Stimulated activated CD8-positive, alpha-beta memory T cell treated with anti-CD3 and anti-CD28 coated beads, Interleukin-7, amount 100 ng/mL, for 24 hours (primary cell): ENCODE data around the gene CDK11A.
"Not testable (repeated sequence)": the region's sequence is repeated elsewhere in the genome, so short reads cannot be mapped to it uniquely, and the experiment has no call there.

ENCODE experiments used
- DNase-seq: peaks from one replicate; pipeline ENCODE4 v3.0.0-alpha.2; 2020; ENCODE audit warnings: low read depth

CDK11A gene

DNA sequence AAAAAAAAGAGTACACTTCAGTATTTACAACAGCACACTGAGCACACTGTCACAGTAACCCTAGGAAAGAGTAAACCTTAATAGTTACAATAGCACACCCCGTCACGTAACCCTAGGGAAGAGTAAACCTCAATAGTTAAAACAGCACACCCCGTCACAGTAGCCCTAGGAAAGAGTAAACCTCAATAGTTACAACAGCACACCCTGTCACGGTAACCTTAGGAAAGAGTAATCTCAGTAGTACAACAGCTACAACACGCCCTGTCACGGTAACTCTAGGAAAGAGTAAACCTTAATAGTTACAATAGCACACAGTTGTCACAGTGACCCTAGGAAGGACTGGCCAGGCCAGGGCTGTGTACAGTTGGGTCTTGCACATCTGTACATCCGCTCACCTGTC is 3.0 kb downstream of the CDK11A start:
- DNase-seq: no peak

DNA sequence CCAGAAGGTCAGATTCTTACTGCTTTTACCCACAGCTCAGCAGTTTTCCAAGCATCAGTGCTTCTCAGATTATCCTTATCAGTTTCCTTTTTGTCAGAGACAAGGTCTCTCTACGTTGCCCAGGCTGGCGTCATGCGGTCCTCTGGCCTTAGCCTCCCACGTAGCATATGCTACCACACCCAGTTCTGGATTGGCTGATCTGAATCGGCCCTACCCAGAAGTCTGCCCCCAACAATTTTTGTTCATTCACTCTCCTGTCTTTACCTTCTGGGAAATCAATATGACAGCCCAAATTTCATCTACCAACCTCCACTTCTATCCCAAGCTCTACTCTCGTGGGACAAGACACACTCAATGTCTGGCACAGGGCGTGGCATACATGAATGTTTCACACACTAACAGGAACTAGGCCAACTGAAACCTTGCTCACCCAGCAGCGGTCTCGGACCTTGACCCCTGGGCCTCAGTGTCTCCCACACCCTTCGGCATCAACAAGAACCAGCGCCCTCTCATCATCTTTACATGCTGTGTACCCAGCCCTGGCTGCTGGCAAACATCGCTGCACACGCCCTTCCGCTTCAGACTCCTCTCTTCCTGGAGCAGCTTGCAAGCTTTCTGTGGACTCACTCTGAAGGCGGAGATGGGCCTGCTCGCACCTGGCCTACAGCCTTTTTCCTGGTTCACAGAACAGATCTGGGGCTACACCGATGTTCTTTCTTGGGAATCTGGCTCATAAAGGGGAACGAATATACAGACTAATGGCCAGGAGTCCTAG is 8.9 kb downstream of the CDK11A start:
- not testable (repeated sequence) for DNase-seq

DNA sequence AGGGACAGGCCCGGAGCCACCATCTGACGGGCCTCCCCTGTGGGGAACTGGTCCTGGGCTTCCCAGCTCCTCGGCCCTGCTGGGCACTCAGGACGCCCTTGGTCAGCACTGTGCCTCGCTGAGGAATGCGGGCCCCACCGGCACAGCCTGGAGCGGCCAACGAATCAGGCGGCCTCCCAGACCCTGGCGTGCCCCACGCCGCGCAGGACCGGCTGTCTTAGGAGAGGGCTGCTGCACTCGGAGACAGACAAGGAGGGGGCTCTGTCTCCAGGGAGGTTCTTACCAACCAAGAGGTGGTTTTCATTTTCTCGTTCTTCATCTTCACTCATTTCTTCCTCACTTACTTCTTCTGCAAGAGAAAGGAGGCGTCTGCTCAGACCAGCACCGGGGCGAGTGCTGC is 16.3 kb downstream of the CDK11A start:
- DNase-seq: not testable (repeated sequence)

DNA sequence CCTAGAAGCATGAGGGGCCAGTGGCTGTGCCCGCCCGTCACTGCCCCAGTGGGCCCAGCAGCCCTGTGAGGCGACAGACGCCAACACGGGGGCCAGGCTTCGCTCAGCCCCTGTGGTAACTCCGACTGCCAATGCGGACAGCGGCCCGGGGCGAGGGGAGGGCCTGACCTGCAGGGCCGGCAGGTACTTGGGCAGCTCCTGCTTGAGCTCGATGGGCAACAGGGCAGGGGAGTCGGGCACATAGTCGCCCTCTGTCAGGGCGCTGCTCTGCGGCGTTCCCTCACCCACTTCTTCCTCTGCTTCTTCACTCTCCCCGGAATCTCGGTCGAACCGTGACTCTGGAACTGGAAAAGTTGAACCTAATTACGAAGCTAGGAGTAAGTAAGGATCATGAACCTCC is 16.9 kb downstream of the CDK11A start:
- DNase-seq: not testable (repeated sequence)

DNA sequence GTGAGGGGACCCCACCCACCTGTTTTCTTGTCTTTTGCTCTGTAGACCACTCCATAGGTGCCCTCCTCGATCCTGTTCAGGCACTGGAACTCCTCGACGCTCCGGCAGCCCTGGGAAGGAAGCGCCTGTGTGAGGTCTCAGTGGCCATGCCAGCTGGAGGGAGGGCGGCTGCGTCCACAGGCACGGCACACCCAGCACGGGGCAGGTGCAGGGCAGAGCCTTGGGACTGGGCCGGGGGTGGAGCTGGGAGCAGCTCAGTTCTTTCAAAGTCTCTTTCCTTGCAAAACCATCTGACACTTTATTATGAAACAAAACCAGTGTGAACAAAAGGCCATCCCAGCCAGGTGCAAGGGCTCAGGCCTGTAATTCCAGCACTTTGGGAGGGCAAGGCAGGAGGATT is 18.5 kb downstream of the CDK11A start:
- not testable (repeated sequence) for DNase-seq

DNA sequence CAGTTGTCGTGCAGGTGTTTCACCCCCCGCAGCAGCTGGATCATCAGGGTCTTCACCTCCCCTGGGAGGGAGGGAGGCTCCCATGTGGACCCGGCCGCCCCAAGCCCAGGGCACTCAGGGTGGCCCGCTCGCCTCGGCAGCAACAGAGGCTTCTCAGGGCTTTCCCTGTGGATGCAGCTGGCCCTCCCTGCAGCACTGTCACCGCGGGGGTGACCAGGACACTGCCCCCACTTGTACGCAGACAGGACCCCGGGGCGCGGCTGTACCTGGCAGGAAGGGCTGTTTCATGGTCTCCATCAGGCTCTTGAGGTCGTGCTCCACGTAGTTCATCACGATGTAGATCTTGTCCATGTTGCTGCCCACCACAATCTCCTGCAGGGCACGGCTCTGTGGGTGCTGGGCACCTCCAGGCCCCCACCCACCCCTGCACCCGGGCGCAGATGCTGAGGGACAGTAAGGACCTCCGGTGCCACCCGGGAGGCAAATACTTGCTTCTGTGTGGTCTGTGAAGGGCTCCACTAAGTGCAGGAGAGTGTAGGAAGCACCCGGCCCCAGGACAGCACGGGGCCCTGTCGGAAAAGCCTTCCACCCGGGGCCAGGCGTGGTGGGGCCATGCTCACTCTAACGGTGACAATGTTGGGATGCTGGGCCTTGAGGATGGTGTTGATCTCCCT is 19.7 kb downstream of the CDK11A start:
- DNase-seq: not testable (repeated sequence)

DNA sequence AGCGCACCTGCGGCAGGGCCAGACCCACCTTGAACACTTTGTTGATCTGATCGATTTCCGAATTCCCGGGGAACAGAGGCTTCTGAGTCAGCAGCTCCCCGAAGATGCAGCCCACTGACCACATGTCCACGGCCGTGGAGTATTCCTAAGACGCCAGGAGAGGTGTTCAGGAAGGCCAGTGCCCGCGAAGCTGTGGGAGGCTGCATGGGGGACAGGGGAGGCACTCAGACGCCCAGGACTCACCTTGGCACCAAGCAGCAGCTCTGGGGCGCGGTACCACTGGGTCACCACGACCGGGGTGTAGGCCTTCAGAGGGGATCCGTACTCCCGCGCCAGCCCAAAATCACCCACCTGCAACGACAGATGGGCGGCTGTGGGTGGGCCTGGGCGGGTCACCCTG is 20.4 kb downstream of the CDK11A start:
- no peak for DNase-seq

DNA sequence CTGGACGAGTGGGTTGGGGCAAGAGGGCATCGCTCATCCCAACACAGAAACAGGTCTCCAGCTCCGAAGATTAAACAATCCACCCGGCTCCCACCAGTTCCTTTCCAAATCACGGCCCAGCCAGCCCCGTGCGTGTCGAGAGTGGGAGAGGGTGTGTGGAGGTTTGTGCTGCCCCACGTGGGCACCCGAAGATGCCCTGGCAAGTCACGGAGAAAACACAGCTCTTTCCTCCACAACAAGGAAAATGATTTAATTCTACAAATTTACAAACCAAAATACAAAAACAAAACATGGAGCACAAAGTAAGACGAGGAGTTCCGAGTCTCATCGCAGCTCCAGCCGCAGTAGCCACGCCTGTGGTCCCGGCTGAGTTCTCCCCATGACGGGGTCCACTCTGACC is 21.7 kb downstream of the CDK11A start:
- DNase-seq: not testable (repeated sequence)

DNA sequence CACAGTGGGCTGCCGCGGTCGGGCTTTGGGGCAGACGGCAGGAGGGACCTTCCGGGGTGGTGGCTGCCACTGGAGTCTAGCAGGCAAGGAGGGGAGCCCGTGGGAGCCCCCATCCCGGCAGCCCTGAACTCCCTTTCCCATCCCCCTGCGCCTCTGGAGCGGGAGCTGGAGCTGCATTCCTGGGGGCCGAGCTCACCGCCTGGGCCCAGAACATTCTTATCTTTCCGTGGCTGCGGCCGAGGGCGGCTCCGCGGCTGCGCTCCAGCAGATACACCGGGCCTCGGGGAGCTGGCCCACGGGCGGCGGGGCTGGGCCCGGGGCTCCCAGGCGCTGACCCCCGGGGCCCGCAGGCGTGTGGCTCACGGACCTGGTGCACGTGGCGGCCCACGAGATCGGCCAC is 23.6 kb downstream of the CDK11A start:
- not testable (repeated sequence) for DNase-seq

DNA sequence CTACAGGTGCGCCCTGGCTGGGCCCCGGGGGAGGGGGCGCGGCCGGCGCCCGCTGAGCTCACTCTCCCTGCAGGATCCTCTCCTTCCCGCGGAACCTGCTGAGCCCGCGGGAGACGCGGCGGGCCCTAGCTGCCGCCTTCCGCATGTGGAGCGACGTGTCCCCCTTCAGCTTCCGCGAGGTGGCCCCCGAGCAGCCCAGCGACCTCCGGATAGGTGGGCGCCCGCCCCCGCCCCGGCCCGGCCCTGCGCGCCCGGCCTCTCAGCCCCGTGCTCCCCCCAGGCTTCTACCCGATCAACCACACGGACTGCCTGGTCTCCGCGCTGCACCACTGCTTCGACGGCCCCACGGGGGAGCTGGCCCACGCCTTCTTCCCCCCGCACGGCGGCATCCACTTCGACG is 24.1 kb downstream of the CDK11A start:
- DNase-seq: not testable (repeated sequence)

DNA sequence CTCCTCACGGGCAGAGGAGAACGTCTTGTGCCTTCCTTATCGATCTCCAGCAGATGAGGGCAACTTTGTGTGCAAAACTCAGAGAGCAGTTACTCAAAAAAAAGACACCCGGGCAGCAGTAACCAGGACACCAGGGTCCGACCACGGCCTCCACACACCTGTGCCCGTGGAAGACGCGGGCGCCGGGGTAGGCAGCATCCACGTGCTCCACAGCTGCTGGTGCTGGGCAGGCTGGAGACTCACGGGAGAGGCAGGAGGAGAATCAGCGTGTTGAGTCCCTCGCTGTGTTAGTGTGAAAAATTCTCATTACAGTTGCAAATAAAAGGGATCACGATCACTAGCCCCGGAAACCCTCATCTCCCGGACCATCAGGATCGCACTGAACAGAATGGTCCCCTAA is 25.1 kb downstream of the CDK11A start:
- not testable (repeated sequence) for DNase-seq

DNA sequence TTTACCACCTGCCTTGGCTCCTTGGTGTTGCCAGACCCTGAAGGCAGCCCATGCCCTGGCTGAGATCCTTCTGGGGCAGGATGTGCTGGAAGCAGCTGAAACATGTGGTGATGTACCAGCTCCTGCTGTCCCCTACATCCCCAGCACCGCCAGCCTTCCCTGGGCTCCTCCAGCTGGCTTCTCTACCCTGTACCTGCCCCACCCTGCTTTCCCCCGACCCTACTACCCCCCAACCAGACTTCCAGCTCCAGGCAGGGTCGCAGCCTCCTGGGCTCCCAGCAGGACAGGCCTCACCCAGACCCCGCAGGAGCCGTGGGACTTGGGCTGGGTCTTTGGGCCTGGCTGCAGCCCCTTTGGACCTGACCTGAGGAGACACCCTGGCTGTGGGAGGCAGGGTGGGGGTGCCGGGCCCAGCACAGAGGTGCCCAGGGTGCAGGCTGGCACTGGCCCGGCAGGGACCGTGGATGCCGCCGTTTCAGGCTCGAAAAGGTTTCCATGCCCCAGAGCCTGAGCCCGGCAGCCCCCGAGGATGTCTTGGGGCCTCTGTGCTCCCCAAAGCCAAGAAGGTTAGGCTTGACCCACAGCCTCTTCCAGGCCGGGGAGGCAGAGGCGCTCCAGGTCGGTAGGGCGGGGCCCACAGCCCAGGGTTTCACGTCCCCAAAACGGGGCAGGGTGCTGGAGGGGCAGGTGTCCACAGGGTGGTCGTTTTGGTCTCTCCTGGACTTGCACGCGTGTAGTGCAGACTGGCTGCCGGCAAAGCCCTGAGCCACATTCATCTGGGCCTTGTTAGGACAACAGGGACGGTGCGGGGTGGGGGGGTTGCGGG is 26.6 kb downstream of the CDK11A start:
- DNase-seq: not testable (repeated sequence)

DNA sequence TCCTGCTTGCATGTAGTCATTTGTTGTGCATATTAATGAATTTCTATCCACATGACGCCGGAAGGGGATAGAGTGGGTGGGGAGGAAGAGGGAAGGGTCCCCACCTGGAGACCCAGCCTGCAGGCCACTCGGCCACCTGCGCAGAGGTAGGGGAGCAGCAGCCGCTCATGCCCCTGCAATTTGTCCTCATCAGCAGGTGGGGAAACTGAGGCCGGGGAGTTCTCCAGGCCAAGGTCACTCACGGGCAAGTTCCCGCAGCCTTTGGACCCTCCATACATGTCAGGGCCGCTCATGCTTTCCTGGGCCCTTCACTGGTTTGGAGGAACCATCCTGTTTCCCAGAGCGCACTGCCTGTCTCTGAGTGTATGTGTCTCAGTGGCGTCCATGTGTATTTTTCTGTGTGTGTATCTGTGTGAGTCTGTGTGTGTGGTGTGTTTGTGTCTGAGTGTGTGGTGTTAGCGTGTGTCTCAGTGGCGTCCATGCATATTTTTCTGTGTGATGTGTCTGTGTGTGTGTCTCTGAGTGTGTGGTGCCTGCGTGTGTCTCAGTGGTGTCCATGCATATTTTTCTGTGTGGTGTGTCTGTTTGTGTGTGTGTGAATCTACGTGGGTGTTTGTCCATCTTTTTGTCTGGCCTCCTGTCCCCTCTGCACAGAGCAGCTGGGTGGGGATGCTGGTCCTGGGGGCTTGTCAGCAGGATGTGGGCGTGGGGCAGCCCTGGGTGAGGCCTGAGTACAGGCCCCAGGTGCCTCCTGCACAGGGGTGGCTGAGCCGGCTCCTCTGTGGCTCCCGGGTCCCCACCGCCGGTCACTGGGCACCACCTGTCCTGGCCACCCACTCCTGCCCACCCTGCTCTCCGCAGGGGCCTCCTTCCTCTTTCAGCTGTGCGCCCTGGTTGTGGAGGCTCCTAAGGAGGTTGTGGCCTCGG is 27.5 kb downstream of the CDK11A start:
- not testable (repeated sequence) for DNase-seq

DNA sequence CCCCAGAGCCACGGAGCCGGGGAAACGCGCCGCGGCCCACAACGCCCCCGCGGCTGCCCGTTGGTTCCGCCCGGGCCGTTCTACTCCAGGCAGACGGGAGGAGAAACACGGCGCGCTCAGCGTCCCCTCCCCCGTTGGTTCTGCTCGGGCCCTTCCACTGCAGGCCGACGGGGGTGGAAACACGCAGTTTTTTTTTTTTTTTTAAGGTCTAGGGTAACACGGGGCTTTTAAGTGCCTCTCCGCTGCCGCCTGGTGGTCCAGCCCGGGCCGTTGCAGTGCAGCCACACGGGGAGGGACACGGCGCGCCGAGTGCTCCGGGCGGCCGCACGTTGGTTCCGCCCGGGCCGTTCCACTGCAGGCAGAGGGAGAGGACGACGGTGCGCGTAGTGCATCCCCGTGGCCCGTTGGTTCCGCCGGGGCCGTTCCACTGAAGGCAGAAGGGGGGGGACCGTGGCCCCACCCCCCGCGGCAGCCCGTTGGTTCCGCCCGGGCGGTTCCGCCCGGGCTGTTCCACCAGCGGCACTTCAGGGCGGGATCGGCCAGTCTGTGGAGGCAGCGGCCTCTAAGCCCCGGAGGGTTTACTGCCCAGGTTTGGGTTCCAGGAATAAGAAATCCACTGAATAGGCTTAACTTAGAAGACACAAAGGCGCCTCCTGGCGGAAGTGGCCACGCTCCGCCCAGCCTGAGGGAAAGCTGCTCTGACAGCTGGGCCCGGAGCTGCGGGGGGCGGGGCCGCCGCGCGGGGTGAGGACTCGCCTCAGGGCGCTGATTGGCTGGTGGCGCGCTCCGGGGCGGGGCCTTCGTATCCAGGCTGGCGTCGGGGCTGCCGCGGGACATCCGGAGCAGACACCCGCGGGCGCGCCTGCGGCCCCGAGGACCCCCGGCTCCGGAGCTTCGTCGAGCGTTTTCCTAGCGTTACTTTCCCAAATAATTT is 31.2 kb downstream of the CDK11A start, which contains the start of gene SLC35E2B:
Gene SLC35E2B, minus strand, starts transcription at position 82 of the 934 bp plus-strand sequence. CDS start 16,096 bp downstream, outside the sequence.
- DNase-seq: peak; percentile 86

DNA sequence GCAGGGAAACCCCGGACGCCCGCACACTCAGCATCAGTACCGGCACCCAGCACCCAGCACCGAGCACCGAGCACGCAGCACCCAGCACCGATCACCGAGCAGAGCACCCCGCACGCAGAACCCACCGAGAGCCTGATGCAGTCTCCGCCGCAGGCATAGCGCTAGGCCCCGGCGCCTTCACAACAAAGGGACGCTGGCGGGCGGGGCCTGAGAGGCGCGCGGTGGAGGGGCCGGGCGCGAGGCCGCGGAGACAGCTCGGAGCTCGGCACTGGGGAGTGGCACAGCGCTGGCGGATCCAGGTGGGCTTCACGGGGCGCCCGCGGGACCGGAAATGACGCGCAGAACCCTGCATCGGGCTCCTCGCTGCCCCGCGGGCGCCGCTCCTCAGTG is 31.8 kb downstream of the CDK11A start:
- DNase-seq: peak; percentile 42

DNA sequence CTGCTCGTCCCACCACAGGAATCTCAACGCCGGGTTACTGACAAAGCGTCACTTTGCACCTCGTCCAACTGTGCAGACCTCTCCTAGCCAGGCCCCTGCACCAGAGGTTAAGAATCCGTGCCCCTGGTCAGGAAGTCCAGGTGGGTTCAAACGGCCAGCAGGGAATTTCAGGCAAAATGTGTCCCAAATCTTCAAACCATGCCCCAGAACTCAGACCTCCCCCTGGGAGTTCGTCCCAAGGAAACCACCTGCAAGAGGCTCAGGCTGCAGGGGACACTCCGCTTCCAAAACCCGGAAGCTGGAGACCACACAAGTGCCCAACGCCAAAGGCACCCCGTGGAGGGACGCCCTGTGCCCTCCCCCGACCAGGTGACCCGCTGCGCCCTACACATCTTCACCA is 32.7 kb downstream of the CDK11A start:
- DNase-seq: not testable (repeated sequence)

DNA sequence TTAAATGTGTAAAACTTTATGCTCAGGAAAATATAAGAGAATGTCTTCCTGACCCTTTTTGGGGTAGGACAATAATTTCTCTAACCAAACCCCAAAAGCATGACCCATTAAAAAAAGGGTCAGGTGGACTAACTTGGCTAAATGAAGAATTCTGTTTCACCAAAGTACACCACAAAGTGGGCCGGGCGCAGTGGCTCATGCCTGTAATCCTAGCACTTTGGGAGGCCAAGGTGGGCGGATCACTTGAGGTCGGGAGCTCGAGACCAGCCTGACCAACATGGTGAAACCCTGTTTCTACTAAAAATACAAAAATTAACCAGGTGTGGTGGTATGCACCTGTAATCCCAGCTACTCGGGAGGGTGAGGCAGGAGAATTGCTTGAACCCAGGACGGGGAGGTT is 34.6 kb downstream of the CDK11A start:
- not testable (repeated sequence) for DNase-seq

DNA sequence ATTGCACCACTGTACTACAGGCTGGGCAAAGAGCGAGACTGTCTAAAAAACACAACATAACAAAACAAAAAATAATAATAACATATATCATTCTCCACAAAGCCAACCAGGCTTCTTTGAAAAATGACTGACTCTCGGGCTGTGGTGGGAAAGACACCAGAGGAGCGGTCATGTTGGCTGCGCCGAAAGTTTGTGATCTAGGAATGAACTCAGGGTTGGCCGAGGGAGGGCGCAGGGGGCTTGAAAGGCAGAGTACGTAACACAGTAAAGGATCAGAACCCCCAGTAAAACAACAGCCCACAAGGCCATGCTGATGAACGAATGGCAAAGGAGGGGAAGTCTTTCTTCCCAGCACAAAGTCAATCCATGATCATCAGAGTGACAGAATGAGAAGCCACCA is 36.3 kb downstream of the CDK11A start:
- DNase-seq: no peak

DNA sequence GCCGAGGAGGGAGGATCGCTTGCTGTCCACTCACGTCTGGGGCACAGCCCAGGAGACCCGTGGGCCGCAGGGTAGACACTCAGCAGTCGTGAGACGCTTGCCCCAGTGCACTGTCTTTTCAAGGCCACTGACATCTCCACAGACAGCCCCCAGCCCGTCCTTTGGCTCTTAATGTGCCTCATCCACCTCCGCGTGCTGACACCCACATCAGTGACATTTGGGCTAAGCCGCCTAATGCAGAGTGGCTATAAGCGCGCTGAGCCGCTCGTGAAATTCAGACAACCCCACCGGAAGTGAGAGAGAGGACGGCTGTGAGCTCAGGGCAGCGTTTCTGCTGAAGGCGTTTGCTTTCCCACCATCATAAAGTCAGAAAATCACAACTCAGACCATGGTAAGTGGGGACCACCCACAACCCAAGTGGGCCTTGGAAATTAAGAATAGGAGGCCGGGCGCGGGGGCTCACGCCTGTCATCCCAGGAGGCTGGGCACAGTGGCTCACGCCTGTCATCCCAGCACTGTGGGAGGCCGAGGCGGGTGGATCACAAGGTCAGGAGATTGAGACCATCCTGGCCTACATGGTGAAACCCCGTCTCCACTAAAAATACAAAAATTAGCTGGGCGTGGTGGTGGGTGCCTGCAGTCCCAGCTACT is 40.0 kb downstream of the CDK11A start:
- DNase-seq: no peak
